Activated CD8-positive, alpha-beta memory T cell treated with anti-CD3 and anti-CD28 coated beads, Interleukin-2, amount 10 ng/mL, durations not matched to agents 7 days and 5 days (primary cell): ENCODE data around the gene ANKRD30A. TPM values are rescaled to one million over a fixed set of nuclear protein-coding genes. Genes with fewer than 3 reads are reported as not detected.
"Not testable (repeated sequence)": the region's sequence is repeated elsewhere in the genome, so short reads cannot be mapped to it uniquely, and the experiment has no call there.

Experiments
- ATAC-seq: fragments of 150-1000 bp; cut with Tn5 transposase; one replicate; pipeline ENCODE4 v1.10.0; 2021; ENCODE audit warnings: moderate library complexity
- CTCF ChIA-PET: fragments of 350-600 bp; sonication (Branson Sonifier 250); formaldehyde crosslinking; loops from one replicate; lab custom pipeline; 2021; ENCODE audit warnings: antibody characterized with exemption; lab: Charles Lee
- DNase-seq: peaks from one replicate; pipeline ENCODE4 v3.0.0-alpha.2; 2020
- H3K27ac Mint-ChIP-seq: one replicate; pipeline ENCODE4 v1.8.0; 2021; ENCODE audit warnings: mild to moderate bottlenecking, mixed read lengths
- H3K27me3 Mint-ChIP-seq: one replicate; pipeline ENCODE4 v1.8.0; 2021; ENCODE audit warnings: mixed read lengths
- H3K36me3 Mint-ChIP-seq: one replicate; pipeline ENCODE4 v1.8.0; 2021; ENCODE audit warnings: mild to moderate bottlenecking, mixed read lengths
- H3K4me1 Mint-ChIP-seq: one replicate; pipeline ENCODE4 v1.8.0; 2021; ENCODE audit warnings: mixed read lengths
- H3K4me3 Mint-ChIP-seq: one replicate; pipeline ENCODE4 v1.8.0; 2021; ENCODE audit warnings: mild to moderate bottlenecking, moderate library complexity, mixed read lengths
- H3K9me3 Mint-ChIP-seq: one replicate; pipeline ENCODE4 v1.8.0; 2022; ENCODE audit warnings: low read depth, mixed read lengths
- total RNA-seq, 2 experiments: library from RNA; stranded (reverse); gene quantifications; one replicate each; pipeline ENCODE4 v1.2.3, GENCODE V29; 2021

The ANKRD30A gene, protein sequence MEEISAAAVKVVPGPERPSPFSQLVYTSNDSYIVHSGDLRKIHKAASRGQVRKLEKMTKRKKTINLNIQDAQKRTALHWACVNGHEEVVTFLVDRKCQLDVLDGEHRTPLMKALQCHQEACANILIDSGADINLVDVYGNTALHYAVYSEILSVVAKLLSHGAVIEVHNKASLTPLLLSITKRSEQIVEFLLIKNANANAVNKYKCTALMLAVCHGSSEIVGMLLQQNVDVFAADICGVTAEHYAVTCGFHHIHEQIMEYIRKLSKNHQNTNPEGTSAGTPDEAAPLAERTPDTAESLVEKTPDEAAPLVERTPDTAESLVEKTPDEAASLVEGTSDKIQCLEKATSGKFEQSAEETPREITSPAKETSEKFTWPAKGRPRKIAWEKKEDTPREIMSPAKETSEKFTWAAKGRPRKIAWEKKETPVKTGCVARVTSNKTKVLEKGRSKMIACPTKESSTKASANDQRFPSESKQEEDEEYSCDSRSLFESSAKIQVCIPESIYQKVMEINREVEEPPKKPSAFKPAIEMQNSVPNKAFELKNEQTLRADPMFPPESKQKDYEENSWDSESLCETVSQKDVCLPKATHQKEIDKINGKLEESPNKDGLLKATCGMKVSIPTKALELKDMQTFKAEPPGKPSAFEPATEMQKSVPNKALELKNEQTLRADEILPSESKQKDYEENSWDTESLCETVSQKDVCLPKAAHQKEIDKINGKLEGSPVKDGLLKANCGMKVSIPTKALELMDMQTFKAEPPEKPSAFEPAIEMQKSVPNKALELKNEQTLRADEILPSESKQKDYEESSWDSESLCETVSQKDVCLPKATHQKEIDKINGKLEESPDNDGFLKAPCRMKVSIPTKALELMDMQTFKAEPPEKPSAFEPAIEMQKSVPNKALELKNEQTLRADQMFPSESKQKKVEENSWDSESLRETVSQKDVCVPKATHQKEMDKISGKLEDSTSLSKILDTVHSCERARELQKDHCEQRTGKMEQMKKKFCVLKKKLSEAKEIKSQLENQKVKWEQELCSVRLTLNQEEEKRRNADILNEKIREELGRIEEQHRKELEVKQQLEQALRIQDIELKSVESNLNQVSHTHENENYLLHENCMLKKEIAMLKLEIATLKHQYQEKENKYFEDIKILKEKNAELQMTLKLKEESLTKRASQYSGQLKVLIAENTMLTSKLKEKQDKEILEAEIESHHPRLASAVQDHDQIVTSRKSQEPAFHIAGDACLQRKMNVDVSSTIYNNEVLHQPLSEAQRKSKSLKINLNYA (N-terminal part only)
- total RNA-seq = not detected

DNA sequence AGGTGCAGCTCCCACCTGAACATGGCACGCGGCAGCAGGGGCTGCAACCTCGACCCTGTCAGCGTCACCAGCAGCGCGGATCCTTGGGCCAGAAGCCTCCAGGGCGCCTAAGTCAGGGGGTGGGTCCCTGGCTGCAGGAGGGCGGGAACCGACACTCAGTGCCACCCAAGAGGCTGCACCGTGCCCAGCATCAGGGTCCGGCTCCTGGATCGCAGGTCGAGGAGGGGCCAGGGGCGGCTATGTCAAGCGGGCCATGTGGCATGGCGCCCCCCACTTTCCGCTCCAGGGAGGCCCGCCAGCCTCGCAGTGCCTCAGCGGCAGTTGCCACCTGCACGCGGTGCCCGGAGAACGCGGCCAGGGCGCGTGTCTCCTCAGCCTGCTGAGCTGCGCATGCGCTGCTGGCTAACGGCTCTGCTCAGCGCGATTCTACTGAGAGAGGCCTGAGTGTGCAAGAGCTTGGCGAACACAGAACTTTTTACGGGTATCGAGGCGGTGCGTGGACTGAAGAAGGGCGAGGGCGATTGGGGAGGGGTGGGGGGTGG is at the start of gene ANKRD30A:
Gene ANKRD30A (plus strand): TSS at position 408 of the 542 bp plus-strand sequence. CDS start 190 bp downstream, outside the sequence.
- Mint-ChIP-seq H3K36me3 (no peaks in the 10 kb centered on the region), H3K27me3 (no peaks in the 10 kb centered on the region), H3K4me1 (no peaks in the 10 kb centered on the region), H3K9me3 (peaks cover 3% of the 10 kb centered on the region), H3K27ac (no peak within 1 kb of the TSS), H3K4me3 (no peak within 1 kb of the TSS)
- DNase-seq (no peak), ATAC-seq (no peak)
- CTCF ChIA-PET = no interaction called here

DNA sequence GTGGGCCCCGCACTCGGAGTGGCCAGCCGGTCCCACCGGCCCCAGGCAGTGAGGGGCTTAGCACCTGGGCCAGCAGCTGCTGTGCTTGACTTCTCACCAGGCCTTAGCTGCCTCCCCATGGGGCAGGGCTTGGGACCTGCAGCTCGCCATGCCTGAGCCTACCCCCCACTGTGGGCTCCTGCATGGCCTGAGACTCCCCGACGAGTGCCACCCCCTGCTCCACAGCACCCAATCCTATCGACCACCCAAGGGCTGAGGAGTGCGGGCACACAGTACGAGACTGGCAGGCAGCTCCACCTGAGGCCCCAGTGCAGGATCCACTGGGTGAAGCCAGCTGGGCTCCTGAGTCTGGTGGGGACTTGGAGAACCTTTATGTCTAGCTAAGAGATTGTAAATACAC is 49.3 kb upstream of the ANKRD30A start:
- H3K27me3 Mint-ChIP-seq, H3K4me1 Mint-ChIP-seq, H3K27ac Mint-ChIP-seq, H3K4me3 Mint-ChIP-seq, H3K9me3 Mint-ChIP-seq, H3K36me3 Mint-ChIP-seq, DNase-seq, CTCF ChIA-PET, ATAC-seq: not testable (repeated sequence)

DNA sequence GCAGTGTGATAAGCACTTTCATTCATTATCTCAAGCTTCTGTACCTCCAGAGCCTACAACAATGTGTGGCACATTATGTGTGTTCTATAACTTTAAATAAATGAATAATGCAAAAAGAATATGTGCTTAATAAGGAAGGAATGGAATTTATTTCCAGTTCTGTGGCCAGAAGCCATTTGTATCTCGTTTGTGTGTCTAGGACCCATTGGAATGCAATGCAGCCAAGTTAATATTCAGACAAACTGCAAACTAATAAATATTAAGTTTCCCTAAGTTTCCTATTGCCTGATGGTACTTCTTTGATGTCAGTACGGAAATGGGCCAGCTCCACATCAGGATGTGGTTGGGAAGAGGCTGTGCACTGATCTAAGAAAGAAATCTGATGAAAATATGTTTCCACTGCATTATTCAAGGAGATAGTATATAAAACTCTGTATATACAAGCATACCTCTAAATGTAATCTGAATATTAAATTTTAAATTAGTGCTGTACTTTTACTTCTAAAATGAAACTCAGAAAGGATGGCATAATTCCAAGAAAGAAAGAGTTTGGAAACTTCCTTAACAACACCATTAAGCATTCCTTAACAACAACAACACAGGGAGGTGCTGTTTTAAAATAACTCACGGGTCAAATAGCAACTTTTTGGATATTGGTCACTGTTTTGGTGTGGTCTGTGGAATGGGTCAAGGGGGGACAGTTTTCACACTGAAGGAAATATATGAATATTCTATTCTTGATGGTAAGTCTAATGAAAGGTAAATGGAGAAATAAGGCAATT is 29.4 kb upstream of the ANKRD30A start:
- Mint-ChIP-seq H3K27me3 (no peaks in the 10 kb centered on the region), H3K4me1 (no peaks in the 10 kb centered on the region), H3K4me3 (no peak overlapping the region), H3K9me3 (peaks cover 14% of the 10 kb centered on the region), H3K27ac (no peak overlapping the region), H3K36me3 (no peaks in the 10 kb centered on the region)
- ATAC-seq (no peak), DNase-seq (no peak)
- CTCF ChIA-PET = no interaction called here

DNA sequence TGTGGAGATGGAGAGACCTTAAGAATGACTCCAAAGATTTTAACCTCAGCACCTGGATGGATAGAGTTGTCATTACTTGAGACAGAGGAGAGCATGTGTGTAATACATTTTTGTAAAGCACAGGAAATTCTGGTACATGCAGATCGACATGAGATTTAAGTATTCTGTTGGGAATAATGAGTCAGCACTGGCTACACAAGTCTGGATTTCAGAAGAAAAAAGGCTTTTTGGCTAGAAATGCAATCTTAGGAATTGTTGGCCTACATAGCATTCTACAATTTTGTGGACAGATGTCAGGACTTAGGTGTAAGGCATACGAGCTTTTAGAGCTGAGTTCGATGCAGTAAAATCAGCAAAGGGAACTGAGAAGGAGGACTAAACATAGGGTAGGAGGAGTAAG is 24.1 kb upstream of the ANKRD30A start:
- Mint-ChIP-seq H3K36me3 (no peaks in the 10 kb centered on the region), H3K4me3 (no peak overlapping the region), H3K9me3 (peaks cover 9% of the 10 kb centered on the region), H3K4me1 (no peaks in the 10 kb centered on the region), H3K27me3 (no peaks in the 10 kb centered on the region), H3K27ac (no peak overlapping the region)
- CTCF ChIA-PET = no interaction called here
- no peak for ATAC-seq
- DNase-seq = no peak

DNA sequence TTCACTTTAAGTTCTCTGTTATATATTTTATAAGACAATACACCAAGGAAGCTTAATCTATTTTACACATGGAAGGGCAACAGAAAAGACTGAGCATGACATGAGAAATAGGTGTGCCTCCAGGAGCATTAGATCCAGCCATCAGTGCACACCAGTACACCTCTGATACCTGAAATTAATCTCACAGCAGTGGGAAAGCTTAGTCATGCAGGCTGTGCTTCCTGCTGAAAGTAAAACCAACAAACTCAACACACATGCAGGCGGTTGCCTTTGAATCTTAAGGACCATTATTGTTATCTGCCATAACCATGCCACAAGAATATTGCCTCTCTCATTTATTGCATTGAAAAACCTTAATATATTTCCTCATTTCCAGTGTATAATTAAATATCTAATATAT is 16.4 kb upstream of the ANKRD30A start:
- CTCF ChIA-PET = no interaction called here
- Mint-ChIP-seq H3K4me1 (no peaks in the 10 kb centered on the region), H3K27ac (no peak overlapping the region), H3K4me3 (no peak overlapping the region), H3K27me3 (no peaks in the 10 kb centered on the region), H3K9me3 (peaks cover 7% of the 10 kb centered on the region), H3K36me3 (no peaks in the 10 kb centered on the region)
- DNase-seq (no peak), ATAC-seq (no peak)

DNA sequence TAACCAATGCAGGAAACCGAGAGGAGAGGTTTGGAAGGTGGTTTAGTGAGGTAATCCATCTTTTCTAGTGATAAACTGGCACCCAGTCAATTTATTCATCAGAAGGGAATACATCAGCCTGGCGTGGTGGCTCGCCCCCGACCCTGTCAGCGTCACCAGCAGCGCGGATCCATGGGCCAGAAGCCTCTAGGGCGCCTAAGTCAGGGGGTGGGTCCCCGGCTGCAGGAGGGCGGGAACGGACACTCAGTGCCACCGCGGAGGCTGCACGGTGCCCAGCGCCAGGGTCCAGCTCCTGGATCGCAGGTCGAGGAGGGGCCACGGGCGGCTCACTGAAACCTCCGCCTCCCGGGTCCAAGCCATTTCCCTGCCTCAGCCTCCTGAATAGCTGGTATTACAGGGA is 866 bp upstream of the ANKRD30A start:
- no peaks in the 10 kb centered on the region for H3K27me3 Mint-ChIP-seq
- H3K4me1 Mint-ChIP-seq = no peaks in the 10 kb centered on the region
- no peak overlapping the region for H3K27ac Mint-ChIP-seq
- DNase-seq = no peak
- CTCF ChIA-PET = no interaction called here
- no peak for ATAC-seq
- H3K36me3 Mint-ChIP-seq = no peaks in the 10 kb centered on the region
- H3K4me3 Mint-ChIP-seq = no peak overlapping the region
- peaks cover 2% of the 10 kb centered on the region for H3K9me3 Mint-ChIP-seq

DNA sequence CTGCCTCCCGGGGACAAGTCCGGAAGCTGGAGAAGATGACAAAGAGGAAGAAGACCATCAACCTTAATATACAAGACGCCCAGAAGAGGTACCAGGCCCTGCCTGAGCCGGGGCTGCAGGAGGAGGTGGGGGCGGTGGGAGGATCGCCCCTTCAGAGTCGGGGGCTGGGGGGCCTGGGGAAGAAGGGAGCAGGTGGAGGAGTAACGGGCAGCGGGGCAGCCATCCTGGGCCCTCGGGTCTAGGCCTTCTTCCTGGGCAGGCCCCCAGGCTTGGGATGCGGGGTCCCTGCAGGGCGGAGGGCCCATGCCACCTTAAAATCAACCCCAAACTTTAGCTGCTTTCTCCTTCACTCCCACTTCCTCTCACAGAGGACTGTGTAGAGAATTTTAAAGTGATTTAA is 523 bp downstream of the ANKRD30A start:
- Mint-ChIP-seq H3K4me1 (no peaks in the 10 kb centered on the region), H3K9me3 (peaks cover 3% of the 10 kb centered on the region), H3K36me3 (no peaks in the 10 kb centered on the region), H3K4me3 (no peak overlapping the region), H3K27ac (no peak overlapping the region), H3K27me3 (no peaks in the 10 kb centered on the region)
- CTCF ChIA-PET = no interaction called here
- ATAC-seq (no peak), DNase-seq (no peak)

DNA sequence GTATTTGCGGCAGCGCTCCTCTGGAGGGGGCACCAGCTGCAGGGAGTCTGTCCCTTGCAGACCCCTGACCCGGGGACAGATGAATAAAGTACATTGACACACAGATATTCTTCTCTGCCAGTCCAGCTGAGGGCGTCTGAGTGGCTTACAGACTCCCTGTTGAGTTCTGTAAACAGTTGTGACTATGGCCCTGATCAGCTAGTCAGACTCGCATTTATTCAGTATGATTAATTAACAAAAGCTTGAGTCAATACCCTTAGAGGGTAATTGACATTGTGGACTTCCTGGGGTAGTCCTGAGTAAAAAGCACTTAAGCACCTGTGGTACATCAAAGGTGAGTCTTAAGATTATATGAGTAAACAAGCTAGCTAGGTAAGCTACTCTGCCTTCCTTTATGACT is 21.0 kb downstream of the ANKRD30A start:
- no peak overlapping the region for H3K4me3 Mint-ChIP-seq
- CTCF ChIA-PET = no interaction called here
- DNase-seq (no peak), ATAC-seq (no peak)
- no peaks in the 10 kb centered on the region for H3K27me3 Mint-ChIP-seq
- H3K27ac Mint-ChIP-seq = no peak overlapping the region
- no peaks in the 10 kb centered on the region for H3K4me1 Mint-ChIP-seq
- H3K36me3 Mint-ChIP-seq = no peaks in the 10 kb centered on the region
- H3K9me3 Mint-ChIP-seq = peaks cover 7% of the 10 kb centered on the region

DNA sequence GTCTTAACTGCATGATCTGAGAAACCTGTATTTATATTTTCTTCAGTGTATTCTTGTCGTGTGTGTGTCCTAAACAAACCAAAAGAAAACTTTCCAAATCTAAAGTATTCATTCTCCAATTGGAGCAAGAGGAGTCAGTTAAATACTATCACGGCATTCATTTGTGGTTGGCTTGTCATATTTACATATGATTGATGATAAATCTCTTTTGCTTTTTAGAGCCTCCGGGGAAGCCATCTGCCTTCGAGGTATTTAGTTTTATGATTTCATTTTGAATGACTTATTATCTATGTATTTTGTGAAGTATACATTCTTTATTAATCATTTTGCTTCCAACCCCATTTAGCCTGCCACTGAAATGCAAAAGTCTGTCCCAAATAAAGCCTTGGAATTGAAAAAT is 37.0 kb downstream of the ANKRD30A start:
- H3K4me3 Mint-ChIP-seq, H3K4me1 Mint-ChIP-seq, H3K9me3 Mint-ChIP-seq, H3K36me3 Mint-ChIP-seq, ATAC-seq, CTCF ChIA-PET, DNase-seq, H3K27me3 Mint-ChIP-seq, H3K27ac Mint-ChIP-seq: not testable (repeated sequence)

DNA sequence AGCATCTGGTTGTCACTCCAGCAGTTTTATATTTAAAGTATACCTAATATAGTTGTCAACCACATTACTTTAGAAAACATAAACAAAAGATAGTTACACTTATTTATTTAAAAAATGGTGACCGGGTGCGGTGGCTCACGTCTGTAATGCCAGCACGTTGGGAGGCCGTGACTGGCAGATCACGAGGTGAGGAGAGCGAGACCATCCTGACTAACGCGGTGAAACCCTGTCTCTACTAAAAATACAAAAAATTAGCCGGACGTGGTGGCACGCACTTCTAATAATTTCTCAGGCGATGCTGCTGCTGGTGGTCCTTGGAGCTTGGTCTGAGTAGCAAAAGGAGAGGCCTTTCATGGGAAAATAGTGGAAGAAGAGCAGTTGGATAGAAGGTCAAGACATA is 46.5 kb downstream of the ANKRD30A start:
- H3K27ac Mint-ChIP-seq, H3K4me3 Mint-ChIP-seq, H3K27me3 Mint-ChIP-seq, ATAC-seq, H3K9me3 Mint-ChIP-seq, DNase-seq, H3K4me1 Mint-ChIP-seq, H3K36me3 Mint-ChIP-seq, CTCF ChIA-PET: not testable (repeated sequence)

DNA sequence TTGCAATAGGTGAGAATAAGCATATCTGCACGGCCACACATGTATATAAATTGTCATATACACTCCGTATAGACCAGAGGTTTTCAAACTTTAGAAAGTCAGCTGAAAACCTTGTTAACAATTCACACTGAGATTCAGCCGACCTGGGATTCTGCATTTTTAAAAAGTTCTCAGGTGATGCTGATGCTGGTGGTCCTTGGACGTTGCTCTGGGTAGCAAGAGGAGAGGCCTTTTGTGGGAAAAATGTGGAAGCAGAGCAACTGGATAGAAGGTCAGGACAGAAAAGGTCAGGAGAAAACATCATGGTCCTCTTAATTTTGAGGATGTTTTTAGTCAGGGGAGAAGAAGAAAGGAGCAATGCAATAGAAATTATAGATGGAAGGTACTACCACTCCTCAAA is 52.9 kb downstream of the ANKRD30A start:
- CTCF ChIA-PET, H3K27ac Mint-ChIP-seq, H3K9me3 Mint-ChIP-seq, H3K4me1 Mint-ChIP-seq, DNase-seq, H3K27me3 Mint-ChIP-seq, ATAC-seq, H3K4me3 Mint-ChIP-seq, H3K36me3 Mint-ChIP-seq: not testable (repeated sequence)

DNA sequence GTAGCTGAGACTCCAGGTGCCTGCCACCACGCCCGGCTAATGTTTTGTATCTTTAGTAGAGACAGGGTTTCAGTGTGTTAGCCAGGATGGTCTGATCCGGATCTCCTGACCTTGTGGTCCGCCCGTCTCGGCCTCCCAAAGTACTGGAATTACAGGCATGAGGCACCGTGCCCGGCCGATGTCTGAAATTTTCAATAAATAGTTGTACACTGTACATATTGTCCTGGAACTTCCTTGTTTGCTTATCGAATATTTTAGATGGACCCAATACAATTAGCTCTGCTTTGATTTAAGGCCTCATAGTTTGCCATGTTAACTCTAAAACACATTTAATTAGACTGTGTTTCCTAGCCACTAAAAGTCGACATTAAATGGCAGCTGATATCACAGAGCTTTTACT is 57.3 kb downstream of the ANKRD30A start:
- H3K36me3 Mint-ChIP-seq, H3K4me1 Mint-ChIP-seq, ATAC-seq, H3K9me3 Mint-ChIP-seq, H3K27me3 Mint-ChIP-seq, H3K4me3 Mint-ChIP-seq, DNase-seq, CTCF ChIA-PET, H3K27ac Mint-ChIP-seq: not testable (repeated sequence)
